ENCODE data around the gene CDH4.
"Not testable (repeated sequence)": the region's sequence is repeated elsewhere in the genome, so short reads cannot be mapped to it uniquely, and the experiment has no call there.

Gene CDH4

DNA sequence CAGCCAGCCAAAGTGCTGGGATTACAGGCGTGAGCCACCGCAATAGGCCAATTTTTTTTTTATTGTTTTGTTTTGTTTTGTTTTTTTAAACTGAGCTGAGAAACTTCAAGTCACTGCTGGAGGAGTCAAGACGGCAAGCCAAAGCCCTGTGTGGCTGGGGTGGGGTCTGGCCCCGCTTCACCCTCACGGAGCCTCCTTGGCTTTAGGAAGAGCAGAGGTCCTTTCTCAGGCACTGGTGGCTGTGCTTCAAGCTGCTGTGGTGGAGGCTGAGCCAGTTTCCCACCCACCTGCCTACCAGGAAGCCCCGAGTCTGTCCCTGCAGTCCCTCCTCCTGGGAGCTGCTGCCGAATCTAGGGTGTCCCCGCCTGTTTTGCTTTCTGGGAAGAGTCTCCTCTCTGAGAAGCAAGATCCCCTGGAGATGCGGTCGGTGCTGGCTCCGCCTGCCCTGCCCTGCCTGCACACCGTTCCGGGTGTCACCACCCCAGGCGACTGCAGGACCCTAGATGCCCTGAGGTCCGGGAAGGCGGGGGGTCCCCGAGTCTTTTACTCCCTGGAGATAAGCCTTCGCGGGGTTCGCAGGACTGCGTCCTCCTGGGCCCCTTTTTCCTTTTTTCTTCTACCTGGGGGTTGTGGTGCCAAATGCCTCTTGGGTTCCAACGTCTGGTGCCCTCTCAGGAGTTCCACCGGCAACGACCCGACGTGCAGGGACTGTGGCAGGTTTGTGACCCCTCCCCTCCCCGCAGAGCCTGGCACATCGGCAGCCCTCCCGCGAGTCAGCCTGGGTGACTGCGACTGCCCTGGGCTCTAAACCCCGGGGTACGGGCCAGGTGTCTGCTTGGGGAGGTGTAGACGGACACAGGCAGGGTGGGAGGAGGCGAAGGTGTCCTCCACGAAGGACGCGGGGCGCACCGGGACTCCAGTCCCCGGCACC, 712.9 kb downstream of the CDH4 start:
- Histone ChIP-seq H3K36me3 (ENCODE audit: control insufficient read depth, insufficient read depth, low read length) (no peaks in the 10 kb centered on the region), H3K9ac (ENCODE audit: low read depth, low read length) (no peak overlapping the region), H3K9me3 (ENCODE audit: control insufficient read depth, insufficient read depth, low read length) (no peaks in the 10 kb centered on the region), H3K4me1 (ENCODE audit: control insufficient read depth, insufficient read depth, low read length) (no peaks in the 10 kb centered on the region), H3K27ac (ENCODE audit: low read depth, low read length) (no peak overlapping the region), H3K27me3 (ENCODE audit: control insufficient read depth, insufficient read depth, low read length) (no peaks in the 10 kb centered on the region), H3K4me3 (ENCODE audit: low read depth, low read length) (no peak overlapping the region)

DNA sequence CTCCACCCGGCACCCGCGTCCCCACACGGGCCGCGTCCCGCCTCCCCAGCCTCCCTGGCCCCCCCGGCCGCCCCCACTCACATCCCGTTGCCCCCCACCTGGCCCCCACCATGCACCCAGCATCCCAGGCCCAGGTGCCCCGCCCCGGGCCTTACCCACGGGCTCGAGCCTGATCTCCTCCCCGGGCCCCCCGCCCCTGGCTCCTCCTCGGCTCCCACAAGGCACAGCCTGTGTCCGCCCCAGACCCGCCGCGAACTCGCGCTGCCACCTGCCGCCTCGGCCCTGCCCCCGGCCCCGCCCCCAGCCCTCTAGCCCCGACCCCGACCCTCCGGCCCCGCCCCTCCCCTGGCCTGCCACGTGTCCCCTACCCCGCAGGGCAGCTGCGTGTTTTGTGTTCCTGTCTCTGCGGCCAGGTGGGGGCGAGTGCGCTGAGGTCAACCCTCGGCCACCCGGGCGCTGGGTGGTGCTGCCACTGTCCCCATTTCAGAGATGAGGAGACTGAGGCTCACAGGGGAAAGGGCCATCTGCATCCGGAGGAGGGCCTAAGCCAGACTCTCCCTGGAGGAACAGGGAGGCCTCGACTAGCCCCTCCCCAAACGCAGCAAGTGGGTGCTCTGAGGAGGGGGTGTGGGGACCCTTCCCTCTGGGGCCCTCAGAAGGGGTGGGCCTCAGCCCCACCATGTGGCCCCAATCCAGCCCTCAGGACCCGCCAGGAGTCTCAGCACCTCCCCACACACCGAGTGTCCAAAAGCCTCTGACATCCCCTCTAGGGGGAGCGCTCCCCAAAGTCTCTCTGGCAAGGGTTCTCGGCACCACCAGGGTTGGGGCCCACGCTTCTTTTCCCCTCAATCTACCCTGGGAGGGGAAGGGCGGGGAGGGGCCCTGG, 713.8 kb downstream of the CDH4 start:
- Histone ChIP-seq H3K27me3 (ENCODE audit: control insufficient read depth, insufficient read depth, low read length) (no peaks in the 10 kb centered on the region), H3K9ac (ENCODE audit: low read depth, low read length) (no peak overlapping the region), H3K27ac (ENCODE audit: low read depth, low read length) (no peak overlapping the region), H3K4me1 (ENCODE audit: control insufficient read depth, insufficient read depth, low read length) (no peaks in the 10 kb centered on the region), H3K9me3 (ENCODE audit: control insufficient read depth, insufficient read depth, low read length) (no peaks in the 10 kb centered on the region), H3K4me3 (ENCODE audit: low read depth, low read length) (peak overlapping the region; percentile 16; the same call in 1 of the 2 replicates), H3K36me3 (ENCODE audit: control insufficient read depth, insufficient read depth, low read length) (no peaks in the 10 kb centered on the region)

DNA sequence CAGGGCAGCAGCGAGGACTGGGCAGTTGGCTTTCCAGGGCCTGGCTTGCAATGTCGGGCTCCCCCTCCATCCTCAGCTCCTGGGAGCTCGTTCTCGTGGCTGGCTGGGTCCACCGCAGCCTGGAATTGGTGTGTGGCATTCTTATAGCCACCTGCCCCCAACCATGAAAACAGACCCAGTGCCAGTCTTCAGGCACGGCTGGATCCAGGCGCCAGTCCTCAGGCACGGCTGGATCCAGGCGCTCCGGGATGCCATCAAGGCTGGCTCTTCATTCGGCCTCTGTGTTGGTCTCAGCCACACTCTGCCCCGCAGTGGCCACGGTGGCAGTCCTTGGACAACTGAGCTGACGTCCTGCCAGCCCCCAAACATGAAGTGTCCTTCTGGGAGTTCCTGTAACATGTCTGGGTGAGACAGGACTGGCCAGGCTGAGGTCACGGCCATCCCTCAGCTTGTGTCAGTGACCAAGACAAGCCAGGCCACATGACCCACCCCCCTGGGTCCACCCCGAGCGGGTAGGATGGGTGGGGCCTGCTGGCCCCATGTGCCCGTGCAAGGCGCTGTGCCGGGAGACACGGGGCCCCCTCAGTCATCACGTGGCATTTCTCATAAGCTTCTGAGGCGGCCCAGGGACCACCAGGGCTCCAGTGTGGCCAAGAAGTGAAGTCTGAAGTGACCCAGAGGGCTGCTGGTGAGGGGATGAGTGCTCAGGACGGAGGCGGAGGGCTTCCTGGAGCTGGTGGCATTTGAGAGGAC, 714.6 kb downstream of the CDH4 start:
- H3K27me3 ChIP-seq (ENCODE audit: control insufficient read depth, insufficient read depth, low read length), result no peaks in the 10 kb centered on the region
- H3K4me1 ChIP-seq (ENCODE audit: control insufficient read depth, insufficient read depth, low read length), result no peaks in the 10 kb centered on the region
- no peak overlapping the region for H3K27ac ChIP-seq (ENCODE audit: low read depth, low read length)
- no peak overlapping the region for H3K9ac ChIP-seq (ENCODE audit: low read depth, low read length)
- H3K36me3 ChIP-seq (ENCODE audit: control insufficient read depth, insufficient read depth, low read length), result no peaks in the 10 kb centered on the region
- no peak overlapping the region for H3K4me3 ChIP-seq (ENCODE audit: low read depth, low read length)
- no peaks in the 10 kb centered on the region for H3K9me3 ChIP-seq (ENCODE audit: control insufficient read depth, insufficient read depth, low read length)

DNA sequence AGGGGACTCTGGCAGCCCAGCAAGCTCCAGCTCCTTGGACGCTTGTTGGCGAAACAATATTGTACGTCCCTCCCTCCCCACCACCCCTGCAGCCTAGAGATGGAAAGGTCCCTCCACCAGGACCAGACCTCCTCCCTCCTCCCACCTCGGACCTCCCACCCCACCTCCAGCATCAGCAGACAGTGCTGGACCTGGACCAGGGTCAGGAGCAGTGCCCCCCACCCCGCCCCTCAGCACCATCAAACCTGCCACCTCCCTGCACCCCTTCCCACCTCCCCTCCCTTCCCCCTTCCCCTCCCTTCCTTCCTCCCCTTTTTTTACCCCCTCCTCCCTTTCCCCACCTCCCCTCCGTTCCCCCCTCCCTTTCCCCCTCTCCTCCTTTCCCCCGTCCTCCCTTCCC, 715.2 kb downstream of the CDH4 start:
- Histone ChIP-seq H3K27me3 (ENCODE audit: control insufficient read depth, insufficient read depth, low read length) (no peaks in the 10 kb centered on the region), H3K4me3 (ENCODE audit: low read depth, low read length) (no peak overlapping the region), H3K27ac (ENCODE audit: low read depth, low read length) (no peak overlapping the region), H3K4me1 (ENCODE audit: control insufficient read depth, insufficient read depth, low read length) (no peaks in the 10 kb centered on the region), H3K9ac (ENCODE audit: low read depth, low read length) (no peak overlapping the region), H3K36me3 (ENCODE audit: control insufficient read depth, insufficient read depth, low read length) (peaks cover 4% of the 10 kb centered on the region), H3K9me3 (ENCODE audit: control insufficient read depth, insufficient read depth, low read length) (no peaks in the 10 kb centered on the region)

DNA sequence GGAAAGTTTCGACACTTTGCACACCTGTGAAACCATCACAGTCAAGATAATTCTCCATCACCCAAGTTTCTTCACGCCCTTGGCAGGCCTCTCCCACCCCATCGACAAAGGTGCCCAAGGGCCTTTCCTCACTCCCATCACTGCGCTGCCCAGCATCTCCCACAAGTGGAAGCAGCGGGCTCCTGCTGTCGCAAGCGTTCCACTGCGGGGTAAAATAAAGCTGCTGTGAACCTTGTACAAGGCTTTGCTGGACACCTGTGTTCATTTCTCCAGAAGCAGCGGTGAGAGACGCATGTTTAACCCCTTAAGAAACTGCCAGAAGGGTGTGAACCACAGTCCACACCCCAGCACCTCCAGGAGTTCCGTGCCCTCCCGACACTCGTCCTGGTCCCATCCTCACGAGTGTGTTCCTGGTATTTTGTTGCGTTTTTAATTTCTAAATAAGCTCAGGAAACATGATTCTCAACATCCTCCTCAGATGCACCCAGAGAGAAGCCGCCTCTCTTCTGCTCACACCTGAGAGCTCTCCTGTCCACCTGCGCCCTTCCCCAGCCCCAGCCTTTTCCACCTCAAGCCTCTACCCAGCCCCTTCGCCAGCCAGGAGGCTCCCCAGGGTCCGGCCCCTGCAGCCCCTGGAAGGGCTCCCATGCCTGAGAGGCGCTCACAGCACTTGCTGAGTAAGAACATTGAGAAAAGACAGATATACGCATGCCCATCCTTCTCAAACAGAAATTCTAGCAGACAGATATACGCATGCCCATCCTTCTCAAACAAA, 716.2 kb downstream of the CDH4 start:
- Histone ChIP-seq H3K36me3 (ENCODE audit: control insufficient read depth, insufficient read depth, low read length) (peaks cover 13% of the 10 kb centered on the region), H3K27ac (ENCODE audit: low read depth, low read length) (no peak overlapping the region), H3K9ac (ENCODE audit: low read depth, low read length) (no peak overlapping the region), H3K9me3 (ENCODE audit: control insufficient read depth, insufficient read depth, low read length) (no peaks in the 10 kb centered on the region), H3K27me3 (ENCODE audit: control insufficient read depth, insufficient read depth, low read length) (no peaks in the 10 kb centered on the region), H3K4me1 (ENCODE audit: control insufficient read depth, insufficient read depth, low read length) (no peaks in the 10 kb centered on the region), H3K4me3 (ENCODE audit: low read depth, low read length) (no peak overlapping the region)

DNA sequence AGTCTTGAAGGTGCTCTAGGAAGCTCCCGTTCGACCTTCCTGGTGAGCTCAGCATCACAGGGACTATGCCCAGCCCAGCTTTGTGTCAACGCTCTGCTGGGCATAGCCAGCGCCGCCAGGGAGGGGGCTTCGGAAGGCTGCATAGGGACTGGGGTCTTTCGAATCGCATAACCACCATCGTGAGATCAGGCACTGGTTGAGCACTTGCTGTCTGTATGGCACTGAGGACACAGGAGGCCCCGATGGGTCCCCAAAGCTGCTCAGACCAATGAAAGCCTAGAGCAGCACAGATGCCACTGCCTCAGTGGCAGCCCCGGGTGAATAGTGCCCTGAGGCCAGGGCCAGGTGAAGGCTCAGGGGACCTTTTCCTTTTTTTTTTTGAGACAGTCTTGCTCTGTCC, 716.9 kb downstream of the CDH4 start:
- no peak overlapping the region for H3K4me3 ChIP-seq (ENCODE audit: low read depth, low read length)
- peaks cover 20% of the 10 kb centered on the region for H3K36me3 ChIP-seq (ENCODE audit: control insufficient read depth, insufficient read depth, low read length)
- H3K27me3 ChIP-seq (ENCODE audit: control insufficient read depth, insufficient read depth, low read length), result no peaks in the 10 kb centered on the region
- H3K27ac ChIP-seq (ENCODE audit: low read depth, low read length), result no peak overlapping the region
- no peaks in the 10 kb centered on the region for H3K4me1 ChIP-seq (ENCODE audit: control insufficient read depth, insufficient read depth, low read length)
- H3K9ac ChIP-seq (ENCODE audit: low read depth, low read length), result no peak overlapping the region
- no peaks in the 10 kb centered on the region for H3K9me3 ChIP-seq (ENCODE audit: control insufficient read depth, insufficient read depth, low read length)

DNA sequence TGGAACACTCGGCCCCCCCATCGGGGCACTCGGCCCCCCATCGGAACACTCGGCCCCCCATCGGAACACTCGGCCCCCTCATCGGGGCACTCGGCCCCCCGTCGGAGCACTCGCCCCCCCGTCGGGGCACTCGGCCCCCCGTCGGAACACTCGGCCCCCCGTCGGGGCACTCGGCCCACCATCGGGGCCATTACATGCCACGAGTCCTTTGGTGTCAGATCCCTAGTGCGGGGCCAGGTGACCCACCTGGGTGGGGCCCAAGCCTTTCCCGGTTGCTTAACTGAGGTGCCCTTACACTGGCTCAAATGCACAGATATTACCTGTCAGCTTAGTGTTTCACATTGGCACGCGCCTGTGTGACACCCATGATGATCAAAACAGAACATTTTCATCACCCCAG, 717.7 kb downstream of the CDH4 start:
- Histone ChIP-seq H3K36me3 (ENCODE audit: control insufficient read depth, insufficient read depth, low read length) (peaks cover 28% of the 10 kb centered on the region), H3K4me3 (ENCODE audit: low read depth, low read length) (no peak overlapping the region), H3K9me3 (ENCODE audit: control insufficient read depth, insufficient read depth, low read length) (no peaks in the 10 kb centered on the region), H3K9ac (ENCODE audit: low read depth, low read length) (no peak overlapping the region), H3K27me3 (ENCODE audit: control insufficient read depth, insufficient read depth, low read length) (no peaks in the 10 kb centered on the region), H3K4me1 (ENCODE audit: control insufficient read depth, insufficient read depth, low read length) (no peaks in the 10 kb centered on the region), H3K27ac (ENCODE audit: low read depth, low read length) (no peak overlapping the region)

DNA sequence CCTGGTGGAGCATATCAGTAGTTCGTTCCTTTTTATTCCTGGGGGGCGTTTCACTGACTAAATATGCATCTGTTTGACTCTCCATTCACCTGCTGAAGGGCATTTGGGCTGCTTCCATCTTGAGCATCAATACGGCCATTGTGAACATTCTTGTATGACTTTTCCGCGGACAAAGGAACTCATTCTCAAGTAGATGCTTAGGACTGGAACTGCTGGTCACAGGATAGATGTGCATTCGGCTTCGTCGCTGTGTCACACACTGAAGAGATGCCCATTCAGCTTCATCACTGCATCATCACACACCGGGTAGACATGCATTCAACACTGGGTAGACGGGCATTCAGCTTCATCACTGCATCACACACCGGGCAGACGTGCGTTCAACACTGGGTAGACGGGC, 718.3 kb downstream of the CDH4 start:
- no peak overlapping the region for H3K4me3 ChIP-seq (ENCODE audit: low read depth, low read length)
- H3K27me3 ChIP-seq (ENCODE audit: control insufficient read depth, insufficient read depth, low read length), result no peaks in the 10 kb centered on the region
- no peaks in the 10 kb centered on the region for H3K4me1 ChIP-seq (ENCODE audit: control insufficient read depth, insufficient read depth, low read length)
- no peak overlapping the region for H3K27ac ChIP-seq (ENCODE audit: low read depth, low read length)
- peaks cover 31% of the 10 kb centered on the region for H3K36me3 ChIP-seq (ENCODE audit: control insufficient read depth, insufficient read depth, low read length)
- H3K9ac ChIP-seq (ENCODE audit: low read depth, low read length), result no peak overlapping the region
- H3K9me3 ChIP-seq (ENCODE audit: control insufficient read depth, insufficient read depth, low read length), result no peaks in the 10 kb centered on the region

DNA sequence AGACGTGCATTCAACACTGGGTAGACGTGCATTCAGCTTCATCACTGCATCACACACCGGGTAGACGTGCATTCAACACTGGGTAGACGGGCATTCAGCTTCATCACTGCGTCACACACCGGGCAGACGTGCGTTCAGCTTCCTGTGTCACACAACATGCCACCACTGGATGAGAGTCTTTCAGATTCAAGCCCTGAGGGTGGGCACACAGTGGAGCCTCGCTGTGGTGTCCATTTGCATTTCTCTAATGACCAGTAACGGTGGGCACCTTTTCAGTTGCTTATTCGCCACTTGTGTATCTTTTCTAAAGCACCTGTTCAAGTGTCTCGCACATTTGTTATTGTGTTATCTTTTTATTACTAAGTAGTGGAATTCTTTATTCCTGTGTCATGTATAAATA, 719.5 kb downstream of the CDH4 start:
- not testable (repeated sequence) for H3K4me1 ChIP-seq (ENCODE audit: control insufficient read depth, insufficient read depth, low read length); H3K27ac ChIP-seq (ENCODE audit: low read depth, low read length); H3K9ac ChIP-seq (ENCODE audit: low read depth, low read length); H3K4me3 ChIP-seq (ENCODE audit: low read depth, low read length); H3K9me3 ChIP-seq (ENCODE audit: control insufficient read depth, insufficient read depth, low read length); H3K27me3 ChIP-seq (ENCODE audit: control insufficient read depth, insufficient read depth, low read length)
- peaks cover 40% of the 10 kb centered on the region for H3K36me3 ChIP-seq (ENCODE audit: control insufficient read depth, insufficient read depth, low read length)
